ENCODE measurements around the gene PTGER2. TPM values are rescaled to one million over a fixed set of nuclear protein-coding genes. Genes with fewer than 3 reads are reported as not detected.

PTGER2 gene
- polyA plus RNA-seq, 1 of the 3 experiments (the other 2 are of a cell fraction), result 0.67 TPM

DNA sequence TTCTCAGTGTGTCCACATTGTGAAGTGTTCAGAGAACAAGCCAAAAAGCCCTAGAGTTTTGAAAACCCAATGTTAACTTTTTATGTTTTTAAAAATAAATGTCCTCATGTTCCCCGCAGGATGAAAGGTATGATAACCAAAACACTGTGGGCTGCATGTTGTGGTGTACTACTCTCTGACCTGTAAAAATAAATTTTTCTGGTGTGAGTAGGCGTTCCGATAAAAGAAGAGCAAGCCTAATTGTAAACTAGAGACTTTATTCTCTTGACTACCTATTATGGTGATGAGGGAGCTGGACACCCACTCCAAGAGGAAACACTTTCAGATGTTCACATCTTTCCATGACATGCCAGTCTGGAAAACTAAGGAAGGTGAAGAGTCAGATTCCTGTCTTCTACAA, 18.2 kb downstream of the PTGER2 start:
- Histone ChIP-seq H3K4me2 (no peak overlapping the region), H3K27me3 (ENCODE audit: insufficient read depth) (no peaks in the 10 kb centered on the region), H3K4me3 (ENCODE audit: low read depth in 2 of 2, low read length in 1 of 2) (no peak overlapping the region), H3F3A (replicated peaks; ENCODE audit: insufficient read depth) (peaks cover 5% of the 10 kb centered on the region), H4K20me1 (ENCODE audit: insufficient read depth) (no peaks in the 10 kb centered on the region), H3K4me1 (ENCODE audit: control insufficient read depth in 1 of 2, insufficient read depth in 2 of 2, low read depth in 1 of 2, low read length in 1 of 2) (peaks cover 8 to 15% of the 10 kb centered on the region in 2 experiments; a peak in 2 of 4 replicates), H2AFZ (ENCODE audit: low read depth) (no peak overlapping the region), H3K36me3 (replicated peaks in 1 of 2; ENCODE audit: control insufficient read depth in 1 of 2, insufficient read depth in 2 of 2, low read length in 1 of 2) (no peaks in the 10 kb centered on the region), H3K27ac (ENCODE audit: low read depth in 2 of 2, low read length in 1 of 2) (no peak overlapping the region), H3K9ac (no peak overlapping the region), H3K9me2 (no peaks in the 10 kb centered on the region), H3K79me2 (ENCODE audit: insufficient read depth) (no peaks in the 10 kb centered on the region), H3K9me3 (no peaks in the 10 kb centered on the region)
- ChIA-PET CTCF (no interaction called here), POLR2A (no interaction called here)
- no peak for DNase-seq
- 99% methylated on average over 3 of the region's 3 CpGs for whole genome bisulfite sequencing (ENCODE audit: low lambda C conversion rate)
- no peak for TF ChIP-seq TCF12 (IDR thresholded peaks at IDR 0.05)
- TF ChIP-seq MEF2A (IDR thresholded peaks at IDR 0.05; ENCODE audit: borderline replicate concordance, low read depth), result no peak
- TF ChIP-seq, protein P1, sequence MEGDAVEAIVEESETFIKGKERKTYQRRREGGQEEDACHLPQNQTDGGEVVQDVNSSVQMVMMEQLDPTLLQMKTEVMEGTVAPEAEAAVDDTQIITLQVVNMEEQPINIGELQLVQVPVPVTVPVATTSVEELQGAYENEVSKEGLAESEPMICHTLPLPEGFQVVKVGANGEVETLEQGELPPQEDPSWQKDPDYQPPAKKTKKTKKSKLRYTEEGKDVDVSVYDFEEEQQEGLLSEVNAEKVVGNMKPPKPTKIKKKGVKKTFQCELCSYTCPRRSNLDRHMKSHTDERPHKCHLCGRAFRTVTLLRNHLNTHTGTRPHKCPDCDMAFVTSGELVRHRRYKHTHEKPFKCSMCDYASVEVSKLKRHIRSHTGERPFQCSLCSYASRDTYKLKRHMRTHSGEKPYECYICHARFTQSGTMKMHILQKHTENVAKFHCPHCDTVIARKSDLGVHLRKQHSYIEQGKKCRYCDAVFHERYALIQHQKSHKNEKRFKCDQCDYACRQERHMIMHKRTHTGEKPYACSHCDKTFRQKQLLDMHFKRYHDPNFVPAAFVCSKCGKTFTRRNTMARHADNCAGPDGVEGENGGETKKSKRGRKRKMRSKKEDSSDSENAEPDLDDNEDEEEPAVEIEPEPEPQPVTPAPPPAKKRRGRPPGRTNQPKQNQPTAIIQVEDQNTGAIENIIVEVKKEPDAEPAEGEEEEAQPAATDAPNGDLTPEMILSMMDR (IDR thresholded peaks at IDR 0.05), result no peak
- TF ChIP-seq, protein P2, sequence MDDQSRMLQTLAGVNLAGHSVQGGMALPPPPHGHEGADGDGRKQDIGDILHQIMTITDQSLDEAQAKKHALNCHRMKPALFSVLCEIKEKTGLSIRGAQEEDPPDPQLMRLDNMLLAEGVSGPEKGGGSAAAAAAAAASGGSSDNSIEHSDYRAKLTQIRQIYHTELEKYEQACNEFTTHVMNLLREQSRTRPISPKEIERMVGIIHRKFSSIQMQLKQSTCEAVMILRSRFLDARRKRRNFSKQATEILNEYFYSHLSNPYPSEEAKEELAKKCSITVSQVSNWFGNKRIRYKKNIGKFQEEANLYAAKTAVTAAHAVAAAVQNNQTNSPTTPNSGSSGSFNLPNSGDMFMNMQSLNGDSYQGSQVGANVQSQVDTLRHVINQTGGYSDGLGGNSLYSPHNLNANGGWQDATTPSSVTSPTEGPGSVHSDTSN (IDR thresholded peaks at IDR 0.05), result no peak
- TF ChIP-seq, protein P3, sequence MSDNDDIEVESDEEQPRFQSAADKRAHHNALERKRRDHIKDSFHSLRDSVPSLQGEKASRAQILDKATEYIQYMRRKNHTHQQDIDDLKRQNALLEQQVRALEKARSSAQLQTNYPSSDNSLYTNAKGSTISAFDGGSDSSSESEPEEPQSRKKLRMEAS (IDR thresholded peaks at IDR 0.05; ENCODE audit: low read depth), result no peak
- TF ChIP-seq, protein P4, sequence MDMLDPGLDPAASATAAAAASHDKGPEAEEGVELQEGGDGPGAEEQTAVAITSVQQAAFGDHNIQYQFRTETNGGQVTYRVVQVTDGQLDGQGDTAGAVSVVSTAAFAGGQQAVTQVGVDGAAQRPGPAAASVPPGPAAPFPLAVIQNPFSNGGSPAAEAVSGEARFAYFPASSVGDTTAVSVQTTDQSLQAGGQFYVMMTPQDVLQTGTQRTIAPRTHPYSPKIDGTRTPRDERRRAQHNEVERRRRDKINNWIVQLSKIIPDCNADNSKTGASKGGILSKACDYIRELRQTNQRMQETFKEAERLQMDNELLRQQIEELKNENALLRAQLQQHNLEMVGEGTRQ (IDR thresholded peaks at IDR 0.05; ENCODE audit: borderline replicate concordance, low read depth, low read length), result no peak
- no peak for TF ChIP-seq ELF1 (IDR thresholded peaks at IDR 0.05)
- no peak for TF ChIP-seq YY1 (IDR thresholded peaks at IDR 0.05; ENCODE audit: low read depth)
- TF ChIP-seq SMC3 (IDR thresholded peaks at IDR 0.05; ENCODE audit: low read depth, low read length), result no peak
- TF ChIP-seq EZH2phosphoT487 (IDR thresholded peaks at IDR 0.05; ENCODE audit: borderline replicate concordance, low read depth), result no peak
- no peak for TF ChIP-seq NRF1 (IDR thresholded peaks at IDR 0.05; ENCODE audit: low read depth, low read length)
- TF ChIP-seq FOXM1 (IDR thresholded peaks at IDR 0.05; ENCODE audit: low read depth), result no peak
- TF ChIP-seq, protein P5, sequence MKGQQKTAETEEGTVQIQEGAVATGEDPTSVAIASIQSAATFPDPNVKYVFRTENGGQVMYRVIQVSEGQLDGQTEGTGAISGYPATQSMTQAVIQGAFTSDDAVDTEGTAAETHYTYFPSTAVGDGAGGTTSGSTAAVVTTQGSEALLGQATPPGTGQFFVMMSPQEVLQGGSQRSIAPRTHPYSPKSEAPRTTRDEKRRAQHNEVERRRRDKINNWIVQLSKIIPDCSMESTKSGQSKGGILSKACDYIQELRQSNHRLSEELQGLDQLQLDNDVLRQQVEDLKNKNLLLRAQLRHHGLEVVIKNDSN (IDR thresholded peaks at IDR 0.05; ENCODE audit: borderline replicate concordance, low read depth), result no peak
- TF ChIP-seq EP300 (IDR thresholded peaks at IDR 0.05; ENCODE audit: borderline replicate concordance in 1 of 2, low read depth in 1 of 2, low read length in 1 of 2), result no peak
- TF ChIP-seq FOSL2 (IDR thresholded peaks at IDR 0.05; ENCODE audit: borderline replicate concordance, low read depth), result no peak

All from SK-N-SH (cell line).